GM12878 (cell line): Measurements from ENCODE around the gene DNAJC13. TPM values are rescaled to one million over a fixed set of nuclear protein-coding genes. Genes with fewer than 3 reads are reported as not detected.

Experiments used
- ATAC-seq: fragments of 200-7000 bp; cut with Tn5 transposase; 3 replicates; pipeline ENCODE4 v1.9.1; 2020; ENCODE audit warnings: mild to moderate bottlenecking, moderate library complexity
- BruUV-seq: library from RNA; stranded (reverse); fragments of 400-500 nt; replicated peaks from 2 replicates; lab custom pipeline; 2021; lab: Mats Ljungman, UMichigan
- CTCF ChIA-PET: fragments of 300-600 bp; sonication (Branson Sonifier 250); formaldehyde crosslinking; extraction: SDS; loops from one replicate; lab custom pipeline; 2021; ENCODE audit warnings: inconsistent platforms; lab: Yijun Ruan, JAX
- POLR2A ChIA-PET: fragments of 350-600 bp; formaldehyde crosslinking; extraction: SDS; loops from one replicate; lab custom pipeline; 2021; ENCODE audit warnings: inconsistent platforms; lab: Charles Lee
- RAD21 ChIA-PET: fragments of 300-600 bp; sonication (Branson Sonifier 250); formaldehyde crosslinking; loops from one replicate; lab custom pipeline; 2023; ENCODE audit warnings: antibody characterized with exemption; ENCODE audit not compliant: unreplicated experiment; lab: Charles Lee
- SMC1A ChIA-PET: fragments of 300-600 bp; sonication (Branson Sonifier 250); formaldehyde crosslinking; loops from one replicate; lab custom pipeline; 2023; ENCODE audit not compliant: unreplicated experiment, uncharacterized antibody; lab: Charles Lee
- DNase-seq: peaks from one replicate; pipeline ENCODE4 v3.0.0-alpha.2; 2011; ENCODE audit warnings: low read depth, low spot score
- FAIRE-seq: peaks from 3 replicates; lab custom pipeline; 2011; peaks lifted over from hg19 to GRCh38; lab: Jason Lieb, UNC
- H2AFZ ChIP-seq: 2 replicates; pipeline ENCODE4 v1.6.0; 2011; ENCODE audit warnings: low read depth, low read length, control low read depth; ENCODE audit not compliant: control insufficient read depth
- H3K27ac ChIP-seq: 2 replicates; pipeline ENCODE4 v1.5.1; 2011; ENCODE audit warnings: control low read depth; ENCODE audit not compliant: control insufficient read depth, insufficient read depth
- H3K27me3 ChIP-seq, 2 experiments: replicated peaks in 1 of 2; 2 replicates each; pipeline versions ENCODE4 v1.6.0 to v1.6.1; 2011; ENCODE audit warnings: low read length in 1 of 2; ENCODE audit not compliant: control insufficient read depth in 2 of 2, insufficient read depth in 2 of 2
- H3K36me3 ChIP-seq, 2 experiments: 2 replicates each; pipeline ENCODE4 v1.5.1; 2011; ENCODE audit warnings: low read length in 1 of 2; ENCODE audit not compliant: control insufficient read depth in 2 of 2, insufficient read depth in 2 of 2
- H3K4me1 ChIP-seq: 2 replicates; pipeline ENCODE4 v1.6.1; 2011; ENCODE audit warnings: mild to moderate bottlenecking, low read length, moderate library complexity, mixed read lengths; ENCODE audit not compliant: control insufficient read depth, insufficient read depth
- H3K4me2 ChIP-seq: 2 replicates; pipeline ENCODE4 v1.6.0; 2011; ENCODE audit warnings: control low read depth; ENCODE audit not compliant: control insufficient read depth, insufficient read depth
- H3K4me3 ChIP-seq: fragments of 200-600 bp; sonication (generic); 2 replicates; pipeline ENCODE4 v1.5.1; 2016
- H3K79me2 ChIP-seq: 2 replicates; pipeline ENCODE4 v1.6.0; 2011; ENCODE audit warnings: low read length; ENCODE audit not compliant: control insufficient read depth, insufficient read depth
- H3K9ac ChIP-seq: 2 replicates; pipeline ENCODE4 v1.8.0; 2011; ENCODE audit warnings: low read length, control low read depth, mixed read lengths; ENCODE audit not compliant: control insufficient read depth, insufficient read depth
- H3K9me3 ChIP-seq: replicated peaks from 3 replicates; pipeline ENCODE4 v1.5.1; 2011; ENCODE audit warnings: mild to moderate bottlenecking, low read length; ENCODE audit not compliant: control insufficient read depth, insufficient read depth
- H4K20me1 ChIP-seq: 2 replicates; pipeline ENCODE4 v1.6.0; 2011; ENCODE audit not compliant: control insufficient read depth, insufficient read depth
- BMI1 ChIP-seq: fragments of 450-650 bp; IDR thresholded peaks from 2 replicates; pipeline ENCODE4 v1.6.1; 2016; ENCODE audit warnings: mild to moderate bottlenecking, moderate library complexity, borderline replicate concordance
- HDAC2 ChIP-seq: fragments of 200-600 bp; sonication (generic); IDR thresholded peaks from 2 replicates; pipeline ENCODE4 v1.6.1; 2017
- MYC ChIP-seq: IDR thresholded peaks from 2 replicates; pipeline ENCODE4 v1.6.1; 2011; ENCODE audit warnings: mild to moderate bottlenecking, low read length, moderate library complexity, inconsistent platforms; ENCODE audit not compliant: insufficient read depth, insufficient replicate concordance, insufficient read length, severe bottlenecking
- NFIC ChIP-seq: IDR thresholded peaks from 2 replicates; pipeline ENCODE4 v1.6.1; 2012; ENCODE audit warnings: low read depth, mild to moderate bottlenecking, inconsistent platforms, low read length, moderate library complexity
- POU2F2 ChIP-seq: IDR thresholded peaks from 3 replicates; pipeline ENCODE4 v1.6.1; 2011; ENCODE audit warnings: low read depth, mild to moderate bottlenecking, low read length, borderline replicate concordance
- SPI1 ChIP-seq: IDR thresholded peaks from 2 replicates; pipeline ENCODE4 v1.6.1; 2011; ENCODE audit warnings: low read depth, mild to moderate bottlenecking, low read length, moderate library complexity, borderline replicate concordance; ENCODE audit not compliant: insufficient read depth
- STAT1 ChIP-seq: fragments of 450-650 bp; conservative IDR thresholded peaks from 2 replicates; pipeline ENCODE4 v1.6.1; 2014; ENCODE audit warnings: antibody characterized with exemption, mild to moderate bottlenecking
- TCF12 ChIP-seq: IDR thresholded peaks from 2 replicates; pipeline ENCODE4 v1.6.1; 2011; ENCODE audit warnings: low read depth, mild to moderate bottlenecking, low read length
- YBX1 ChIP-seq: fragments of 450-650 bp; IDR thresholded peaks from 2 replicates; pipeline ENCODE4 v1.6.1; 2016; ENCODE audit warnings: antibody characterized with exemption
- ZNF217 ChIP-seq: fragments of 450-650 bp; IDR thresholded peaks from 2 replicates; pipeline ENCODE4 v1.6.1; 2017; ENCODE audit warnings: antibody characterized with exemption, mild to moderate bottlenecking
- ZSCAN29 ChIP-seq: fragments of 450-650 bp; IDR thresholded peaks from 2 replicates; pipeline ENCODE4 v1.6.1; 2017; ENCODE audit warnings: mild to moderate bottlenecking, moderate library complexity
- WGBS: methylation state at CpG from one replicate; pipeline ENCODE4 v1.1.6; 2016; ENCODE audit warnings: low lambda C conversion rate; ENCODE audit not compliant: insufficient replicate concordance, insufficient coverage; ENCODE audit errors: missing lambda C conversion rate; 5-methylcytosine and 5-hydroxymethylcytosine counted together
- in situ Hi-C: fragments of 300-500 bp; cut with MboI; formaldehyde crosslinking; loops from 9 replicates; pipeline ENCODE4 v1.14.3; 2018; ENCODE audit warnings: mixed read lengths
- intact Hi-C: fragments of 100-400 bp; cut with micrococcal nuclease; formaldehyde crosslinking; loops from one replicate; pipeline ENCODE4 v1.14.2; 2022; ENCODE audit not compliant: unreplicated experiment
- polyA plus RNA-seq, 11 experiments: library from polyadenylated mRNA; depleted of rRNA in 4 of 11; unstranded in 6 of 11; stranded (reverse) in 5 of 11; fragments of >200 nt; fragmentation: Nextera tagmentation in 4 of 11; fragmentation: Illumina TruSeq in 1 of 11; extraction: Ambion mirVana in 4 of 11; extraction: Trizol in 1 of 11; gene quantifications; 1 replicate in 1 of 11; 2 replicates in 10 of 11; pipeline versions ENCODE4 v1.2.1 to v1.2.3, GENCODE V29; 2011 to 2016; ENCODE audit warnings: inconsistent platforms in 2 of 11, missing spikeins in 2 of 11, low read depth in 1 of 11
- total RNA-seq, 4 experiments: library from RNA; depleted of rRNA in 3 of 4; stranded (reverse); fragments of >200 nt in 3 of 4; fragmentation: Illumina TruSeq in 1 of 4; extraction: Trizol in 1 of 4; gene quantifications; 2 replicates each; pipeline versions ENCODE4 v1.2.1 to v1.2.3, GENCODE V29; 2013 to 2021
- TF ChIP-seq, protein P1 (sequence below): fragments of 450-650 bp; IDR thresholded peaks from 2 replicates; pipeline ENCODE4 v1.6.1; 2017; ENCODE audit warnings: mild to moderate bottlenecking, moderate library complexity
- TF ChIP-seq, protein P2 (sequence below): IDR thresholded peaks from 2 replicates; pipeline ENCODE4 v1.6.1; 2011; ENCODE audit warnings: borderline replicate concordance, low read depth, mild to moderate bottlenecking, moderate library complexity, mixed read lengths, low read length; ENCODE audit not compliant: insufficient read depth; ENCODE audit errors: extremely low read length
- TF ChIP-seq, protein P3 (sequence below): IDR thresholded peaks from 2 replicates; pipeline ENCODE4 v1.6.1; 2011; ENCODE audit warnings: mild to moderate bottlenecking, low read depth, low read length, moderate library complexity; ENCODE audit not compliant: insufficient replicate concordance

The DNAJC13 gene
- total and polyA plus RNA-seq, 10 of the 15 experiments (the other 5 are each of a cell fraction or from before 2014, with no cell fraction given): 8.3 to 33.9 (median 17.0) TPM

DNA sequence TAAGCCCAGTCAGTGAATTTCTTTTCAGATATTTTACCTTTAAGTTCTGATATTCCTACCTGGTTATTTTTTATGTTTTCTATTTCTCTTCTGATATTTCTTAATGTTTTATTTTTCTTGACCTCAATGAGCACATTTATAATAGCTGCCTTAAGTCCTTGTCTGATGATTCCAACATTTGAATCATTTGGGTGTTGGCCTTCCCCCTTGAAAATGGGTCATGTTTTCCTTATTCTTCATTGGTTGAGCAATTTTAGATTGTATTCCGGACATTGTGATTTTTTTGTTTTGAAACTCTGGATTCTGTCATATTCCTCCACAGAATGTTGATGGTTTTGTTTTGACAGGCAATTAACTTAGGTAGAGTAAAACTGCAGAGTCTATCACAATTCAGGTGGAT is 170.1 kb downstream of the DNAJC13 start:
- SMC1A ChIA-PET: interaction anchor here (1.3 kb wide), 1 partner anchor 33 kb away, joined by 3 read pairs; no protein-coding TSS in a partner anchor
- Histone ChIP-seq H3K36me3 (no peaks in the 10 kb centered on the region; a peak in 1 of 4 replicates), H3K4me2 (no peak overlapping the region), H3K27ac (no peak overlapping the region), H3K4me1 (no peaks in the 10 kb centered on the region), H3K9ac (no peak overlapping the region), H3K9me3 (no peaks in the 10 kb centered on the region), H3K79me2 (no peaks in the 10 kb centered on the region), H3K4me3 (no peak overlapping the region), H3K27me3 (no peaks in the 10 kb centered on the region), H4K20me1 (no peaks in the 10 kb centered on the region), H2AFZ (no peak overlapping the region)
- BruUV-seq: no TSS peak
- POLR2A ChIA-PET: no interaction called here
- in situ Hi-C loops: no loop called here
- CTCF ChIA-PET: interaction anchor here (1.1 kb wide), 1 partner anchor 8 kb away, joined by 3 read pairs; no protein-coding TSS in a partner anchor
- RAD21 ChIA-PET: interaction anchor here (0.7 kb wide), 1 partner anchor 97 kb away, joined by 3 read pairs; no protein-coding TSS in a partner anchor
- TF ChIP-seq ZSCAN29 (no peak), SPI1 (no peak), YBX1 (no peak), BMI1 (no peak), POU2F2 (no peak), TCF12 (no peak), NFIC (no peak), MYC (no peak), ZNF217 (no peak), HDAC2 (no peak), STAT1 (no peak)
- TF ChIP-seq, protein P1, sequence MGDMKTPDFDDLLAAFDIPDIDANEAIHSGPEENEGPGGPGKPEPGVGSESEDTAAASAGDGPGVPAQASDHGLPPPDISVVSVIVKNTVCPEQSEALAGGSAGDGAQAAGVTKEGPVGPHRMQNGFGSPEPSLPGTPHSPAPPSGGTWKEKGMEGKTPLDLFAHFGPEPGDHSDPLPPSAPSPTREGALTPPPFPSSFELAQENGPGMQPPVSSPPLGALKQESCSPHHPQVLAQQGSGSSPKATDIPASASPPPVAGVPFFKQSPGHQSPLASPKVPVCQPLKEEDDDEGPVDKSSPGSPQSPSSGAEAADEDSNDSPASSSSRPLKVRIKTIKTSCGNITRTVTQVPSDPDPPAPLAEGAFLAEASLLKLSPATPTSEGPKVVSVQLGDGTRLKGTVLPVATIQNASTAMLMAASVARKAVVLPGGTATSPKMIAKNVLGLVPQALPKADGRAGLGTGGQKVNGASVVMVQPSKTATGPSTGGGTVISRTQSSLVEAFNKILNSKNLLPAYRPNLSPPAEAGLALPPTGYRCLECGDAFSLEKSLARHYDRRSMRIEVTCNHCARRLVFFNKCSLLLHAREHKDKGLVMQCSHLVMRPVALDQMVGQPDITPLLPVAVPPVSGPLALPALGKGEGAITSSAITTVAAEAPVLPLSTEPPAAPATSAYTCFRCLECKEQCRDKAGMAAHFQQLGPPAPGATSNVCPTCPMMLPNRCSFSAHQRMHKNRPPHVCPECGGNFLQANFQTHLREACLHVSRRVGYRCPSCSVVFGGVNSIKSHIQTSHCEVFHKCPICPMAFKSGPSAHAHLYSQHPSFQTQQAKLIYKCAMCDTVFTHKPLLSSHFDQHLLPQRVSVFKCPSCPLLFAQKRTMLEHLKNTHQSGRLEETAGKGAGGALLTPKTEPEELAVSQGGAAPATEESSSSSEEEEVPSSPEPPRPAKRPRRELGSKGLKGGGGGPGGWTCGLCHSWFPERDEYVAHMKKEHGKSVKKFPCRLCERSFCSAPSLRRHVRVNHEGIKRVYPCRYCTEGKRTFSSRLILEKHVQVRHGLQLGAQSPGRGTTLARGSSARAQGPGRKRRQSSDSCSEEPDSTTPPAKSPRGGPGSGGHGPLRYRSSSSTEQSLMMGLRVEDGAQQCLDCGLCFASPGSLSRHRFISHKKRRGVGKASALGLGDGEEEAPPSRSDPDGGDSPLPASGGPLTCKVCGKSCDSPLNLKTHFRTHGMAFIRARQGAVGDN: no peak
- TF ChIP-seq, protein P2, sequence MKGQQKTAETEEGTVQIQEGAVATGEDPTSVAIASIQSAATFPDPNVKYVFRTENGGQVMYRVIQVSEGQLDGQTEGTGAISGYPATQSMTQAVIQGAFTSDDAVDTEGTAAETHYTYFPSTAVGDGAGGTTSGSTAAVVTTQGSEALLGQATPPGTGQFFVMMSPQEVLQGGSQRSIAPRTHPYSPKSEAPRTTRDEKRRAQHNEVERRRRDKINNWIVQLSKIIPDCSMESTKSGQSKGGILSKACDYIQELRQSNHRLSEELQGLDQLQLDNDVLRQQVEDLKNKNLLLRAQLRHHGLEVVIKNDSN: no peak
- TF ChIP-seq, protein P3, sequence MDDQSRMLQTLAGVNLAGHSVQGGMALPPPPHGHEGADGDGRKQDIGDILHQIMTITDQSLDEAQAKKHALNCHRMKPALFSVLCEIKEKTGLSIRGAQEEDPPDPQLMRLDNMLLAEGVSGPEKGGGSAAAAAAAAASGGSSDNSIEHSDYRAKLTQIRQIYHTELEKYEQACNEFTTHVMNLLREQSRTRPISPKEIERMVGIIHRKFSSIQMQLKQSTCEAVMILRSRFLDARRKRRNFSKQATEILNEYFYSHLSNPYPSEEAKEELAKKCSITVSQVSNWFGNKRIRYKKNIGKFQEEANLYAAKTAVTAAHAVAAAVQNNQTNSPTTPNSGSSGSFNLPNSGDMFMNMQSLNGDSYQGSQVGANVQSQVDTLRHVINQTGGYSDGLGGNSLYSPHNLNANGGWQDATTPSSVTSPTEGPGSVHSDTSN: no peak
- 100% methylated on average over 1 of the region's 1 CpG for WGBS
- FAIRE-seq: no peak
- ATAC-seq: no peak
- DNase-seq: no peak
- intact Hi-C loops: no loop called here
